ENCODE data around the gene FABP1. TPM values are rescaled to one million over a fixed set of nuclear protein-coding genes. Genes with fewer than 3 reads are reported as not detected.

Gene FABP1
- total RNA-seq, 4 donors from 2014 or later = 0.88 to 1.8 TPM; not detected in 2

- no peaks in the 10 kb centered on the region for H3K27me3 ChIP-seq
- intact Hi-C loops (cut with DNase I; ENCODE audit: low total_unique reads) = no loop called here
- H3K9me3 ChIP-seq = no peaks in the 10 kb centered on the region
- H3K36me3 ChIP-seq = no peaks in the 10 kb centered on the region
- H3K27ac ChIP-seq = no peak overlapping the region
- no peaks in the 10 kb centered on the region for H3K4me1 ChIP-seq
- no peak for DNase-seq
- TF ChIP-seq POLR2A (IDR thresholded peaks at IDR 0.05) (no peak), CTCF (IDR thresholded peaks at IDR 0.05) (no peak)
- H3K4me3 ChIP-seq = no peak overlapping the region
Observed at GRCh38 chr2:88108796-88109195, 19.1 kb downstream of the FABP1 start.

GRCh38 chr2:88100489-88100858, 27.4 kb downstream of the FABP1 start:
- no peak for TF ChIP-seq CTCF (IDR thresholded peaks at IDR 0.05)
- TF ChIP-seq POLR2A (IDR thresholded peaks at IDR 0.05) = no peak
- Histone ChIP-seq H3K27ac (no peak overlapping the region), H3K27me3 (no peaks in the 10 kb centered on the region), H3K9me3 (no peaks in the 10 kb centered on the region), H3K4me1 (no peaks in the 10 kb centered on the region), H3K36me3 (no peaks in the 10 kb centered on the region), H3K4me3 (no peak overlapping the region)
- intact Hi-C loops (cut with DNase I; ENCODE audit: low total_unique reads) = no loop called here
- no peak for DNase-seq

- Histone ChIP-seq H3K4me3 (no peak overlapping the region), H3K27me3 (no peaks in the 10 kb centered on the region), H3K9me3 (no peaks in the 10 kb centered on the region), H3K4me1 (no peaks in the 10 kb centered on the region), H3K27ac (no peak overlapping the region), H3K36me3 (no peaks in the 10 kb centered on the region)
- intact Hi-C loops (cut with DNase I; ENCODE audit: low total_unique reads) = no loop called here
- no peak for TF ChIP-seq CTCF (IDR thresholded peaks at IDR 0.05)
- no peak for TF ChIP-seq POLR2A (IDR thresholded peaks at IDR 0.05)
- no peak for DNase-seq
Observed at GRCh38 chr2:88099798-88100488, 27.9 kb downstream of the FABP1 start.

DNA sequence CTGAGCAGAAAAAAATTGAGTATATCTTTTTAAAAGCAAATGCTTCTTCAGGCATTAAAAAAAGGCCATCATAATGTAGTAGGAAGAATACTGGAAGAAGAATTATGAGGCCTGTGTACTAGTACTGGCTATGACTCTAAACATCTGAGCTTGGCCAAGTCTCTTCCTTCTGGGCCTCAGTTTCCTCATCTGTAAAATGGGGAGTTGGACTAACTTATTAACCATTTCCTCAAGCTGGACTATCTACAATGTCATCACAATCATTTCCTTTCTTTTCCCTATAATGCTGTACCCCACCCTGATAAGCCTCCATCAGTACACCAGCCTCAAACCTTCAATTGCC, 29.3 kb downstream of the FABP1 start:
- DNase-seq = no peak
- Histone ChIP-seq H3K9me3 (no peaks in the 10 kb centered on the region), H3K4me1 (no peaks in the 10 kb centered on the region), H3K27ac (no peak overlapping the region), H3K36me3 (no peaks in the 10 kb centered on the region), H3K27me3 (no peaks in the 10 kb centered on the region), H3K4me3 (no peak overlapping the region)
- TF ChIP-seq CTCF (IDR thresholded peaks at IDR 0.05) (no peak), POLR2A (IDR thresholded peaks at IDR 0.05) (no peak)
- intact Hi-C loops (cut with DNase I; ENCODE audit: low total_unique reads) = no loop called here

DNA sequence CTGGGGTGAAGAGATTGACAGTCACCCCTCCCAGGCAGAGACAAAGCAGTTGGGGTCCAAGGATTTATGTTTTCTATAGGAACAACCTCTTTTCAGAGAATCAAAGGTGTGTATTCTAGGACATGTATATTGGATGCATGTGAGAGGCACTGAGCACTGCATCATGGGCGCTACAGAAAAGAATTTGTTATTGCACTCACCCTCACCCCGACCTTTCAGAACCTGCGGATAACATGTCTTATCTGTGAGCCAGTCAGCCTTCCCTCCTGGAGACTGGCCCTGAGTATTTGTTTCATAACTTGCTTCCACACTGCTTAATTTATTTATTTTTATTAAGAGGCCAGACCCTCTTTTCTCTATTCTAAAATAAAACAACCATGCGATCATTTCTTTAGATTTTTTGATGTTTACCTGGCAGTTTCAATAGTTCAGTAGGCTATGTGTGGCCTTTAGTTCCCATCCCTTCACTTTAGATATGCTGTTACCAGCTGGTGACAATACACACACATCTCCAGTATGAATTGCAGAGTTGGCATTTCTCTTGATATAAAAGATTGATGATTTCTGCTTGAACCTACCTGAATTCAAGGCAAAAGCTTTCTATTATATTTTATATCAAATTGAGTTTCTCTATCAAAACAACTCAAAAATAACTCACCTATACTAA, 29.8 kb downstream of the FABP1 start:
- intact Hi-C loops (cut with DNase I; ENCODE audit: low total_unique reads) = no loop called here
- Histone ChIP-seq H3K27me3 (no peaks in the 10 kb centered on the region), H3K4me1 (no peaks in the 10 kb centered on the region), H3K9me3 (no peaks in the 10 kb centered on the region), H3K27ac (no peak overlapping the region), H3K36me3 (no peaks in the 10 kb centered on the region), H3K4me3 (no peak overlapping the region)
- no peak for TF ChIP-seq POLR2A (IDR thresholded peaks at IDR 0.05)
- no peak for TF ChIP-seq CTCF (IDR thresholded peaks at IDR 0.05)
- DNase-seq = no peak

Measured in uterus (tissue), 4 donors.